ENCODE data around the gene SPCS3. TPM values are rescaled to one million over a fixed set of nuclear protein-coding genes. Genes with fewer than 3 reads are reported as not detected.

Gene SPCS3
- total RNA-seq, 1 experiment from 2014 or later = 117 TPM

- no peaks in the 10 kb centered on the region for H3K36me3 Mint-ChIP-seq
- CTCF ChIA-PET = no interaction called here
- TF ChIP-seq NFE2L1 (CRISPR knock-in tag; IDR thresholded peaks at IDR 0.05) (no peak), FOXK1 (CRISPR knock-in tag; IDR thresholded peaks at IDR 0.05) (peak; percentile 67; the same call in 1 of the 2 replicates), ZBTB43 (CRISPR knock-in tag; IDR thresholded peaks at IDR 0.05) (0 out of 2 replicates have a peak, but pooled peaks have one; percentile 10), ZNF219 (CRISPR knock-in tag; IDR thresholded peaks at IDR 0.05; ENCODE audit: borderline replicate concordance) (no peak), HMGXB4 (CRISPR knock-in tag; IDR thresholded peaks at IDR 0.05) (peak; percentile 16; the same call in 1 of the 2 replicates)
- H3K27ac Mint-ChIP-seq = peak overlapping the region; percentile 10; the same call in 1 of the 2 replicates
- H3K4me3 Mint-ChIP-seq = peak overlapping the region; percentile 81
- ATAC-seq (peak; percentile 29), DNase-seq (ENCODE audit: low spot score) (peak; percentile 52)
- H3K27me3 Mint-ChIP-seq (ENCODE audit: low read depth) = no peaks in the 10 kb centered on the region
- POLR2A ChIA-PET = no interaction called here
- no peaks in the 10 kb centered on the region for H3K9me3 Mint-ChIP-seq
- peaks cover 38% of the 10 kb centered on the region for H3K4me1 Mint-ChIP-seq
Measured at GRCh38 chr4:176320340-176320975, 692 bp downstream of the SPCS3 start.

GRCh38 chr4:176320976-176321361, 1.2 kb downstream of the SPCS3 start:
- POLR2A ChIA-PET = interaction anchor here (0.7 kb wide), 1 partner anchor 256 kb away, joined by 9 read pairs; no protein-coding TSS in a partner anchor
- peak overlapping the region; percentile 81 for H3K4me3 Mint-ChIP-seq
- CTCF ChIA-PET = no interaction called here
- H3K9me3 Mint-ChIP-seq = no peaks in the 10 kb centered on the region
- peaks cover 38% of the 10 kb centered on the region for H3K4me1 Mint-ChIP-seq
- H3K27me3 Mint-ChIP-seq (ENCODE audit: low read depth) = no peaks in the 10 kb centered on the region
- H3K36me3 Mint-ChIP-seq = no peaks in the 10 kb centered on the region
- DNase-seq (ENCODE audit: low spot score) (no peak), ATAC-seq (no peak)
- H3K27ac Mint-ChIP-seq = peak overlapping the region; percentile 10; the same call in 1 of the 2 replicates
- TF ChIP-seq ZSCAN18 (CRISPR knock-in tag; IDR thresholded peaks at IDR 0.05) (no peak), IRF2 (CRISPR knock-in tag; IDR thresholded peaks at IDR 0.05; ENCODE audit: borderline replicate concordance, low read depth) (no peak), PREB (CRISPR knock-in tag; IDR thresholded peaks at IDR 0.05; ENCODE audit: borderline replicate concordance) (no peak), USF2 (CRISPR knock-in tag; IDR thresholded peaks at IDR 0.05) (no peak), ZNF532 (CRISPR knock-in tag; IDR thresholded peaks at IDR 0.05; ENCODE audit: borderline replicate concordance) (no peak), CREM (CRISPR knock-in tag; IDR thresholded peaks at IDR 0.05) (no peak), FOXP4 (CRISPR knock-in tag; IDR thresholded peaks at IDR 0.05) (no peak), JAZF1 (CRISPR knock-in tag; IDR thresholded peaks at IDR 0.05) (no peak), FOXP1 (CRISPR knock-in tag; IDR thresholded peaks at IDR 0.05; ENCODE audit: borderline replicate concordance) (no peak), NR3C1 (CRISPR knock-in tag; conservative IDR thresholded peaks at IDR 0.05; ENCODE audit: low read depth) (no peak), EMX1 (CRISPR knock-in tag; IDR thresholded peaks at IDR 0.05) (no peak), HMGA2 (CRISPR knock-in tag; IDR thresholded peaks at IDR 0.05) (no peak), ZMAT4 (CRISPR knock-in tag; IDR thresholded peaks at IDR 0.05) (no peak), ZNF232 (CRISPR knock-in tag; IDR thresholded peaks at IDR 0.05) (no peak)

Data from WTC11 (cell line).